ENCODE results near the gene SOX2. TPM values are rescaled to one million over a fixed set of nuclear protein-coding genes. Genes with fewer than 3 reads are reported as not detected.

Gene SOX2
- total RNA-seq: 6.3 and 8.9 TPM in 2 replicates

DNA sequence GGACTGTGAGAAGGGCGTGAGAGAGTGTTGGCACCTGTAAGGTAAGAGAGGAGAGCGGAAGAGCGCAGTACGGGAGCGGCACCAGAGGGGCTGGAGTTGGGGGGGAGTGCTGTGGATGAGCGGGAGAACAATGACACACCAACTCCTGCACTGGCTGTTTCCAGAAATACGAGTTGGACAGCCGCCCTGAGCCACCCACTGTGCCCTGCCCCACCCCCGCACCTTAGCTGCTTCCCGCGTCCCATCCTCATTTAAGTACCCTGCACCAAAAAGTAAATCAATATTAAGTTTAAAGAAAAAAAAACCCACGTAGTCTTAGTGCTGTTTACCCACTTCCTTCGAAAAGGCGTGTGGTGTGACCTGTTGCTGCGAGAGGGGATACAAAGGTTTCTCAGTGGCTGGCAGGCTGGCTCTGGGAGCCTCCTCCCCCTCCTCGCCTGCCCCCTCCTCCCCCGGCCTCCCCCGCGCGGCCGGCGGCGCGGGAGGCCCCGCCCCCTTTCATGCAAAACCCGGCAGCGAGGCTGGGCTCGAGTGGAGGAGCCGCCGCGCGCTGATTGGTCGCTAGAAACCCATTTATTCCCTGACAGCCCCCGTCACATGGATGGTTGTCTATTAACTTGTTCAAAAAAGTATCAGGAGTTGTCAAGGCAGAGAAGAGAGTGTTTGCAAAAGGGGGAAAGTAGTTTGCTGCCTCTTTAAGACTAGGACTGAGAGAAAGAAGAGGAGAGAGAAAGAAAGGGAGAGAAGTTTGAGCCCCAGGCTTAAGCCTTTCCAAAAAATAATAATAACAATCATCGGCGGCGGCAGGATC is at the start of gene SOX2:
SOX2 (plus strand) TSS at position 601 of the 811 bp plus-strand sequence. CDS start 436 bp downstream, outside the sequence.

Small RNAs within 50 kb of the gene (small RNA-seq; reads per million reads assigned to genes)
- gene RF01954: not detected
